CD4-positive, CD25-positive, alpha-beta regulatory T cell (primary cell): ENCODE data around the gene PDE6H. TPM values are rescaled to one million over a fixed set of nuclear protein-coding genes. Genes with fewer than 3 reads are reported as not detected.

Experiments used
- ATAC-seq, 2 donors: fragments of 150-1000 bp; cut with Tn5 transposase; one replicate each; pipeline ENCODE4 v1.10.0; 2021; ENCODE audit warnings: low read depth in 2 of 2, moderate number of reproducible peaks in 2 of 2, moderate library complexity in 1 of 2
- DNase-seq, 3 donors: peaks; one replicate each; pipeline versions ENCODE4 v3.0.0 to v3.0.0-alpha.2; 2012 to 2022; ENCODE audit warnings: mixed read lengths in 1 of 3
- H3K27ac ChIP-seq: one replicate; pipeline ENCODE4 v1.7.0; 2013; ENCODE audit warnings: mild to moderate bottlenecking, low read length; ENCODE audit not compliant: insufficient read depth, poor library complexity, severe bottlenecking
- H3K27me3 ChIP-seq: one replicate; pipeline ENCODE4 v1.7.0; 2013; ENCODE audit warnings: low read length; ENCODE audit not compliant: control insufficient read depth, insufficient read depth
- H3K36me3 ChIP-seq: one replicate; pipeline ENCODE4 v1.7.0; 2013; ENCODE audit warnings: mild to moderate bottlenecking, low read length, moderate library complexity; ENCODE audit not compliant: control insufficient read depth, insufficient read depth
- H3K4me1 ChIP-seq: 2 replicates; pipeline ENCODE4 v1.7.0; 2013; ENCODE audit warnings: mild to moderate bottlenecking, low read length; ENCODE audit not compliant: insufficient read depth, control insufficient read depth, poor library complexity, severe bottlenecking
- H3K4me3 ChIP-seq: one replicate; pipeline ENCODE4 v1.7.0; 2013; ENCODE audit warnings: low read depth, mild to moderate bottlenecking, low read length, moderate library complexity
- H3K9me3 ChIP-seq, 2 experiments: 1 replicate in 1 of 2; 2 replicates in 1 of 2; pipeline ENCODE4 v1.7.0; 2013; ENCODE audit warnings: low read length in 2 of 2, mild to moderate bottlenecking in 1 of 2, moderate library complexity in 1 of 2; ENCODE audit not compliant: control insufficient read depth in 2 of 2
- H3K27ac Mint-ChIP-seq, 3 donors: one replicate each; pipeline ENCODE4 v1.8.0; 2020 to 2022; ENCODE audit warnings: mild to moderate bottlenecking in 3 of 3, mixed read lengths in 3 of 3, moderate library complexity in 2 of 3
- H3K27me3 Mint-ChIP-seq: one replicate; pipeline ENCODE4 v1.8.0; 2022; ENCODE audit warnings: mild to moderate bottlenecking, mixed read lengths
- H3K36me3 Mint-ChIP-seq: one replicate; pipeline ENCODE4 v1.8.0; 2020; ENCODE audit warnings: mixed read lengths
- H3K4me1 Mint-ChIP-seq, 4 donors: one replicate each; pipeline ENCODE4 v1.8.0; 2020 to 2022; ENCODE audit warnings: mixed read lengths in 4 of 4, mild to moderate bottlenecking in 1 of 4
- H3K4me3 Mint-ChIP-seq, 4 donors: one replicate each; pipeline ENCODE4 v1.8.0; 2020 to 2022; ENCODE audit warnings: mild to moderate bottlenecking in 4 of 4, mixed read lengths in 4 of 4, moderate library complexity in 3 of 4
- H3K9me3 Mint-ChIP-seq, 7 donors: one replicate each; pipeline ENCODE4 v1.8.0; 2020 to 2022; ENCODE audit warnings: mixed read lengths in 7 of 7, mild to moderate bottlenecking in 3 of 7, moderate library complexity in 2 of 7
- polyA plus RNA-seq, 4 donors: library from polyadenylated mRNA; unstranded; fragments of 300-500 nt; fragmentation: Illumina TruSeq; gene quantifications; one replicate each; pipeline ENCODE4 v1.2.3, GENCODE V29; 2021
- total RNA-seq: library from RNA; stranded (reverse); gene quantifications from one replicate; pipeline ENCODE4 v1.2.3, GENCODE V29; 2022

The PDE6H gene
- total and polyA plus RNA-seq, 5 donors from 2014 or later = not detected

DNA sequence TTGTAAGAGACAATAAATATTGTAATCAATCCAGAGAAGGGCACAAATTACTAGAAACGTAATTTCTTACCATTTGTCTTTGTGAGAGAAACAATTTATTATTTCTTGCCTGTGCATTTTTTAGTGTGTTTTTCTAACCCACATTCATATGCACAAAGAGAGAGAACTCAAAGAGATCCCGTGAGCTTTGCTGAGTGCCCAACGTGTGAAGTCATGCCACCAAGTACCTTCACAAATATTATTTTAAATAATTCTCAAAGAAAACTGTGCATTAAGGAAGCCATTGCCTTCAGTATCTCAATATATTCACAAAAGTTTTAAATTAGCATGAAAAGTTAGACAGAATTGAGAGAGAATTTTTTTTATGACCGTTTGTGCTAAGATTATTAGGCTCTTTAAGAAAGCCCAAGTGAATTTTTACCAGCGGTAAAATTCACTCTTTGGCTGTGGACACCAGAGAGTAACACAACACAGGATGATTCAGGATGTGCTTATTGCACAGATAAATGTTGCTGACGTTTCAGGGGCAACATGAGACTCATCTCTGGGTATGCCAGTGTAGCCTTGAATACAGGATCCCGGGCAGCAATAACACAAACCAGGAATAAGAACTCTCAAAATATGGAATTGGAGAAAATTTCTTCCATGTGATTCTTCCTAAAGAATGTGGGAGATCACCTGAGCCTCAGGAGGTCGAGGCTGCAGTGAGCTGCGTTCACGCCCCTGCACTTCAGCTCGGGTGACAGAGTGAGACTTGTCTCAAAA, 14.3 kb upstream of the PDE6H start:
- Mint-ChIP-seq H3K9me3 (no peaks in the 10 kb centered on the region), H3K27me3 (peaks cover 5% of the 10 kb centered on the region), H3K36me3 (peaks cover 49% of the 10 kb centered on the region), H3K4me1 (peaks cover 0 to 57% (median 34%) of the 10 kb centered on the region in 4 donors), H3K27ac (peak overlapping the region; percentile 95 to 97 (median 97)), H3K4me3 (peak overlapping the region; percentile 96 to 99 (median 99))
- Histone ChIP-seq H3K9me3 (no peaks in the 10 kb centered on the region), H3K4me3 (peak overlapping the region; percentile 100), H3K27ac (peak overlapping the region; percentile 99), H3K36me3 (peaks cover 33% of the 10 kb centered on the region), H3K27me3 (no peaks in the 10 kb centered on the region), H3K4me1 (peaks cover 77% of the 10 kb centered on the region)
- DNase-seq (peak in 2 of 3 donors; percentile 8 to 44), ATAC-seq (no peak)

DNA sequence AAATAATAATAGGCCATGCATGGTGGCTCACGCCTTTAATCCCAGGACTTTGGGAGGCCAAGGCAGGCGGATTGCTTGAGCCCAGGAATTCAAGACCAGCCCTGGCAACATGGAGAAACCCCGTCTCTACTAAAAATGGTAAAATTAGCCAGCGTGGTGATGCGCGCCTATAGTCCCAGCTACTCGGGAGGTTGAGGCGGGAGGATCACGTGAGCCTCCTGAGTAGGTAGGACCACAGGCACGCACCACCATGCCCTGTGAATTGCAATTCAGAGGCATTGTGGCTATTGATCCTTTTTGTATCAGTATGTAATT, 13.8 kb upstream of the PDE6H start:
- DNase-seq (peak in 2 of 3 donors; percentile 17 to 57), ATAC-seq (no peak)
- Mint-ChIP-seq H3K36me3 (peaks cover 45% of the 10 kb centered on the region), H3K27ac (peak overlapping the region; percentile 95 to 97 (median 97)), H3K4me3 (peak overlapping the region; percentile 96 to 99 (median 99)), H3K27me3 (peaks cover 5% of the 10 kb centered on the region), H3K9me3 (no peaks in the 10 kb centered on the region), H3K4me1 (peaks cover 0 to 57% (median 34%) of the 10 kb centered on the region in 4 donors)
- peak overlapping the region; percentile 99 for H3K27ac ChIP-seq
- no peaks in the 10 kb centered on the region for H3K27me3 ChIP-seq
- H3K9me3 ChIP-seq = no peaks in the 10 kb centered on the region
- H3K36me3 ChIP-seq = peaks cover 32% of the 10 kb centered on the region
- peaks cover 74% of the 10 kb centered on the region for H3K4me1 ChIP-seq
- peak overlapping the region; percentile 100 for H3K4me3 ChIP-seq

DNA sequence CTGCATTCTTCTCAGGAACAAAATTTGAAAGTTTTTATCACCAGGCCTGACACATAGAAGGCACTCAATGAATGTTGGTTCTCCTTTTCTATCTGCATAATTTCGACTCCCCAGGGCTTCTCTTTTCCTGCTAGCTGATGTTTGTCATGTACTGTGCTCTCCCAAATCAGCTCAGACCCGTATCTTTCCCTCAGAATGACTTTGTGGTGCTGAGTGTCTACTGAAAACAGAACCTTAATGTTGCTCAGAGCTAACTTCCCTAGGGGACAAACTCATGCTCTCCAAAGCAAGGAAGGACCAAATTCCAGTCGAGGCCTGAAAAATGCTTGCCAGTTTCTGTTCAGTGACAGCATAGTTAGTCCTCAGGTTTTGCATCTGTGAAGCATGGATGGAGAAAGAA, 13.4 kb upstream of the PDE6H start:
- ATAC-seq (no peak), DNase-seq (no peak)
- Mint-ChIP-seq H3K36me3 (peaks cover 42% of the 10 kb centered on the region), H3K9me3 (no peaks in the 10 kb centered on the region), H3K27ac (peak overlapping the region; percentile 95 to 97 (median 97)), H3K27me3 (peaks cover 5% of the 10 kb centered on the region), H3K4me3 (peak overlapping the region; percentile 96 to 99 (median 99)), H3K4me1 (peaks cover 0 to 57% (median 30%) of the 10 kb centered on the region in 4 donors)
- Histone ChIP-seq H3K4me3 (peak overlapping the region; percentile 100), H3K36me3 (peaks cover 28% of the 10 kb centered on the region), H3K27ac (peak overlapping the region; percentile 99), H3K27me3 (no peaks in the 10 kb centered on the region), H3K4me1 (peaks cover 70% of the 10 kb centered on the region), H3K9me3 (no peaks in the 10 kb centered on the region)

DNA sequence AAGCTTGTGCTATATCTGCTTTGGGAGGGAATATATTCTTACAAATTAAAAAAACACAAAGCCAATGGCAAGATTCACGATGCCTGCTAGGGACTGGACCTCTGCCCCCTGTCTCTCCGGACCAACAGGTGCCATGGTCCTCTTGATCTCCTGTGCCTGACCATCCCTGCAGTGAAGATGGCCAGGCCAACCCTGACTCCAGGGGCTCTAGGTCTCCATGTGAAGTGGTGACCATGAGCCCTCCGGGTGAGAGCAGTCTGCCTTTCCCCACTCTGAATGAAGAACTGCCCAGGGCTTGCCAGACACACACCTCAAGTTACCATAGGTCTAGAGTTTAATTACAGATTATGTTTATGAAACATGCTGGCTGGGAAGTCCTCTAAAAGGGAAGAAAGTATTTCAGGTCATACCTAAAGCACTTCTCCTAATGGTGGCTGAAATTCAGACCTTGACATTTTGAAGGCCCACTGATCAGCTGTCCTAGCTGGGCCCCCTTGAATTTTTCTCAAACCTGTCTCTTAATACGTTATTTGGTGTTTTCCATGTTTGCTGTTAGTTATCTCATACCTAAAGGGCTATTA, 12.8 kb upstream of the PDE6H start:
- Histone ChIP-seq H3K4me1 (peaks cover 65% of the 10 kb centered on the region), H3K27me3 (no peaks in the 10 kb centered on the region), H3K27ac (peak overlapping the region; percentile 99), H3K9me3 (no peaks in the 10 kb centered on the region), H3K4me3 (peak overlapping the region; percentile 100), H3K36me3 (peaks cover 22% of the 10 kb centered on the region)
- Mint-ChIP-seq H3K4me3 (peak overlapping the region; percentile 96 to 99 (median 99)), H3K27me3 (peaks cover 5% of the 10 kb centered on the region), H3K36me3 (peaks cover 39% of the 10 kb centered on the region), H3K4me1 (peaks cover 0 to 58% (median 33%) of the 10 kb centered on the region in 4 donors), H3K27ac (peak overlapping the region; percentile 95 to 97 (median 97)), H3K9me3 (no peaks in the 10 kb centered on the region)
- ATAC-seq (no peak), DNase-seq (no peak)

GRCh38 chr12:14960548-14961465, 12.0 kb upstream of the PDE6H start:
- peaks cover 39% of the 10 kb centered on the region for H3K36me3 Mint-ChIP-seq
- H3K4me1 ChIP-seq = peaks cover 57% of the 10 kb centered on the region
- peaks cover 5% of the 10 kb centered on the region for H3K27me3 Mint-ChIP-seq

DNA sequence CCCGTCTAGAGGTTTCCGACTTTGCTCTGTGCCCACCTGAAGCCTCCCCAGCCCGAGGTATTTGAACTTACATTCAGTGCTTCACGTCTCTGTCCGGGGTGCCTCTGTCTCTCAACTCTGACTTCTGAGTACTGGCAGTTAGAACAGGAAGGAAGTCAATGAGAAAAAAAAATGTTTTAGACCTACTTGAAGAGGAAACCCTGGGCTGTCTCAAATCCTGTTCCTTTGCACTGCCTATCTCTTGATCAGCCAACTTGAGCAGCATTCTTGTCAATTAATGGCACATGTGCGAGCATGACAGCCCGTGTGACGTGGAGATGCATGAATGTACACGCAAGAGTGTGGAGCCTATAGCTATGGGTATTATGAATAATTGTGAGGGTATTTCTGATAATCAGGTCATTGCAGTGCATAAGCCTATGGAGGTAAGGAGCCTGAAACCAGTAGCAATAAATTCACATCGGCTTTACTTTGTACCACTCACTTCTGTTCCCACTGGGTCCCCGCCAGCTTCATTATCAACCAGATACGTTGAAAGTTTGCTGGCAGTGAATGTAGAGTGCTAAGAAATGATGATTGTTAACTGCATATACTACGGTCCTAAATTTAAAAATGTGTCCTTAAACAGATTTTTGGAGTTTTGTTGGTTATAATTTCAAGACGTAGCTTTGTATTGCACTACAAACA, 11.2 kb upstream of the PDE6H start, which contains the start of gene ARHGDIB:
Gene ARHGDIB, minus strand, starts transcription at position 136 of the 687 bp plus-strand sequence. CDS start 10,889 bp downstream, outside the sequence.
- DNase-seq (peak; percentile 84 to 97 (median 93)), ATAC-seq (peak; percentile 81)
- Histone ChIP-seq H3K27me3 (no peaks in the 10 kb centered on the region), H3K36me3 (peaks cover 18% of the 10 kb centered on the region), H3K4me3 (peak within 1 kb of the TSS; percentile 100), H3K4me1 (peaks cover 49% of the 10 kb centered on the region), H3K27ac (peak within 1 kb of the TSS; percentile 99), H3K9me3 (no peaks in the 10 kb centered on the region)
- Mint-ChIP-seq H3K27ac (peak within 1 kb of the TSS; percentile 95 to 97 (median 97)), H3K4me3 (peak within 1 kb of the TSS; percentile 96 to 99 (median 99)), H3K9me3 (no peaks in the 10 kb centered on the region), H3K27me3 (peaks cover 5% of the 10 kb centered on the region), H3K36me3 (peaks cover 38% of the 10 kb centered on the region), H3K4me1 (peaks cover 0 to 60% (median 38%) of the 10 kb centered on the region in 4 donors)

More at GRCh38 chr12:14960548-14961465, 12.0 kb upstream of the PDE6H start:
- peak; percentile 46 to 85 (median 82) for DNase-seq
- Histone ChIP-seq H3K9me3 (no peaks in the 10 kb centered on the region), H3K36me3 (peaks cover 19% of the 10 kb centered on the region), H3K27ac (peak overlapping the region; percentile 99), H3K27me3 (no peaks in the 10 kb centered on the region), H3K4me3 (peak overlapping the region; percentile 100)
- peak; percentile 48 to 52 for ATAC-seq
- peak overlapping the region; percentile 95 to 97 (median 97) for H3K27ac Mint-ChIP-seq
- H3K9me3 Mint-ChIP-seq = no peaks in the 10 kb centered on the region
- H3K4me1 Mint-ChIP-seq = peaks cover 0 to 62% (median 37%) of the 10 kb centered on the region in 4 donors
- peak overlapping the region; percentile 96 to 99 (median 99) for H3K4me3 Mint-ChIP-seq

GRCh38 chr12:14962153-14962539, 10.7 kb upstream of the PDE6H start:
- H3K36me3 Mint-ChIP-seq = peaks cover 32% of the 10 kb centered on the region
- DNase-seq = peak in 1 of 3 donors; percentile 52
- peak overlapping the region; percentile 99 for H3K27ac ChIP-seq
- ATAC-seq = no peak
- no peaks in the 10 kb centered on the region for H3K9me3 Mint-ChIP-seq
- H3K9me3 ChIP-seq = no peaks in the 10 kb centered on the region
- peak overlapping the region; percentile 100 for H3K4me3 ChIP-seq
- peak overlapping the region; percentile 95 to 97 (median 97) for H3K27ac Mint-ChIP-seq
- H3K27me3 Mint-ChIP-seq = peaks cover 5% of the 10 kb centered on the region
- H3K27me3 ChIP-seq = no peaks in the 10 kb centered on the region
- peaks cover 43% of the 10 kb centered on the region for H3K4me1 ChIP-seq
- H3K4me1 Mint-ChIP-seq = peaks cover 0 to 57% (median 34%) of the 10 kb centered on the region in 4 donors
- peaks cover 13% of the 10 kb centered on the region for H3K36me3 ChIP-seq
- H3K4me3 Mint-ChIP-seq = peak overlapping the region; percentile 96 to 99 (median 99)
